ENCODE data around the gene SLC39A13.

DNA sequence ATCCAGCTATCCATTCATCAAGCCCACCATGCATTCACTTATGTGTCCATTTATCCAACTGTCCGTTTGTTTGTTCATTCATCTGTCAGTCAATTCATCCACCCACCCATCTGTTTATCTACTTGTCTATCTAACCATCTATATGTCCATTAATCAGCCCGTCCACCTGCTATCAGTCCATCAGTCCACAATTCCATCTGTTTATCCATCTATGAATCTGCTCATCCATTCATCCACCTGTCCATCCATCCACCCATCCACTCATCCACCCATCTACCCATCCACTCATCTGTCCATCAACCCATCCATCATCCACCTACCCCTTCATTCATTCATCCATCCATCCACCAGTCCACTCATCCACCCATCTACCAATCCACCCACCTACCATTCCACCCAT, 29.1 kb upstream of the SLC39A13 start:
- TF ChIP-seq, protein P1, sequence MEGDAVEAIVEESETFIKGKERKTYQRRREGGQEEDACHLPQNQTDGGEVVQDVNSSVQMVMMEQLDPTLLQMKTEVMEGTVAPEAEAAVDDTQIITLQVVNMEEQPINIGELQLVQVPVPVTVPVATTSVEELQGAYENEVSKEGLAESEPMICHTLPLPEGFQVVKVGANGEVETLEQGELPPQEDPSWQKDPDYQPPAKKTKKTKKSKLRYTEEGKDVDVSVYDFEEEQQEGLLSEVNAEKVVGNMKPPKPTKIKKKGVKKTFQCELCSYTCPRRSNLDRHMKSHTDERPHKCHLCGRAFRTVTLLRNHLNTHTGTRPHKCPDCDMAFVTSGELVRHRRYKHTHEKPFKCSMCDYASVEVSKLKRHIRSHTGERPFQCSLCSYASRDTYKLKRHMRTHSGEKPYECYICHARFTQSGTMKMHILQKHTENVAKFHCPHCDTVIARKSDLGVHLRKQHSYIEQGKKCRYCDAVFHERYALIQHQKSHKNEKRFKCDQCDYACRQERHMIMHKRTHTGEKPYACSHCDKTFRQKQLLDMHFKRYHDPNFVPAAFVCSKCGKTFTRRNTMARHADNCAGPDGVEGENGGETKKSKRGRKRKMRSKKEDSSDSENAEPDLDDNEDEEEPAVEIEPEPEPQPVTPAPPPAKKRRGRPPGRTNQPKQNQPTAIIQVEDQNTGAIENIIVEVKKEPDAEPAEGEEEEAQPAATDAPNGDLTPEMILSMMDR (IDR thresholded peaks at IDR 0.05) = no peak
- TF ChIP-seq POLR2A (IDR thresholded peaks at IDR 0.05) = no peak
